HepG2 (cell line): ENCODE results near the gene PGRMC1.

Experiments used
- KAT7 ChIP-seq: IDR thresholded peaks from 2 replicates; pipeline ENCODE4 v1.6.1; 2018; ENCODE audit warnings: borderline replicate concordance, missing compliant biosample characterization
- KDM5A ChIP-seq: fragments of 200-600 bp; sonication (generic); IDR thresholded peaks from 2 replicates; pipeline ENCODE4 v1.7.0; 2018; ENCODE audit warnings: antibody characterized with exemption, mild to moderate bottlenecking, low read length, borderline replicate concordance
- MXI1 ChIP-seq: IDR thresholded peaks from 3 replicates; pipeline ENCODE4 v1.6.1; 2012; ENCODE audit warnings: low read depth, low read length, inconsistent platforms, borderline replicate concordance
- SP4 ChIP-seq: sonication (generic); formaldehyde crosslinking; IDR thresholded peaks from 2 replicates; pipeline ENCODE4 v1.8.1; 2023; ENCODE audit warnings: mild to moderate bottlenecking, missing genetic modification reagents
- TAF1 ChIP-seq: sonication (generic); formaldehyde crosslinking; IDR thresholded peaks from 2 replicates; pipeline ENCODE4 v1.4.0; 2020; ENCODE audit warnings: missing genetic modification reagents
- TMF1 ChIP-seq: sonication (generic); formaldehyde crosslinking; IDR thresholded peaks from 2 replicates; pipeline ENCODE4 v1.8.1; 2022; ENCODE audit warnings: low read depth, missing genetic modification reagents
- ZFX ChIP-seq: sonication (generic); formaldehyde crosslinking; IDR thresholded peaks from 2 replicates; pipeline ENCODE4 v1.4.0; 2020; ENCODE audit warnings: mild to moderate bottlenecking, low read depth, missing genetic modification reagents, moderate library complexity
- ZSCAN31 ChIP-seq: sonication (generic); formaldehyde crosslinking; IDR thresholded peaks from 2 replicates; pipeline ENCODE4 v1.5.0; 2020; ENCODE audit warnings: low read depth, mild to moderate bottlenecking, missing genetic modification reagents

DNA sequence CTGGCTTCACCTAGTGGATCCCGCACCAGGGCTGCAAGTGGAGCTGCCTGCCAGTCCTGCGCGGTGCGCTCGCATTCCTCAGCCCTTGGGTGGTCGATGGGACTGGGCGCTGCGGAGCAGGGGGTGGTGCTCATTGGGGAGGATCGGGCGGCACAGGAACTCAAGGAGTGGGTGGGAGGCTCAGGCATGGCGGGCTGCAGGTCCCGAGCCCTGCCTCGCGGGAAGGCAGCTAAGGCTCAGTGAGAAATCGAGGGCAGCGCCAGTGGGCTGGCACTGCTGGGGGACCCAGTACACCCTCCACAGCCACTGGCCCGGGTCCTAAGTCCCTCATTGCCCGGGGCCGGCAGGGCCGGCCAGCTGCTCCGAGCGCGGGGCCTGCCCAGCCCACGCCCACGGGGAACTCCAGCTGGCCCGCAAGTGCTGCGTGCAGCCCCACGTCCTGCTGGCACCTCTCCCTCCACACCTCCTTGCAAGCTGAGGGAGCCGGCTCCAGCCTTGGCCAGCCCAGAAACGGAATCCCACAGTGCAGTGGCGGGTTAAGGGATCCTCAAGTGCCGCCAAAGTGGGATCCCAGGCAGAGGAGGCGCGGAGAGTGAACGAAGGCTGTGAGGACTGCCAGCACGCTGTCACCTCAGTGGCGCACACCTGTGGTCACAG is 27.6 kb upstream of the PGRMC1 start:
- TF ChIP-seq ZFX (no peak), TMF1 (CRISPR knock-in tag) (no peak), KDM5A (no peak), SP4 (CRISPR knock-in tag) (no peak), ZSCAN31 (CRISPR knock-in tag) (no peak), KAT7 (CRISPR knock-in tag) (no peak), TAF1 (CRISPR knock-in tag) (no peak), MXI1 (no peak)
